ENCODE data around the gene RNLS.
"Not testable (repeated sequence)": the region's sequence is repeated elsewhere in the genome, so short reads cannot be mapped to it uniquely, and the experiment has no call there.

Gene RNLS

DNA sequence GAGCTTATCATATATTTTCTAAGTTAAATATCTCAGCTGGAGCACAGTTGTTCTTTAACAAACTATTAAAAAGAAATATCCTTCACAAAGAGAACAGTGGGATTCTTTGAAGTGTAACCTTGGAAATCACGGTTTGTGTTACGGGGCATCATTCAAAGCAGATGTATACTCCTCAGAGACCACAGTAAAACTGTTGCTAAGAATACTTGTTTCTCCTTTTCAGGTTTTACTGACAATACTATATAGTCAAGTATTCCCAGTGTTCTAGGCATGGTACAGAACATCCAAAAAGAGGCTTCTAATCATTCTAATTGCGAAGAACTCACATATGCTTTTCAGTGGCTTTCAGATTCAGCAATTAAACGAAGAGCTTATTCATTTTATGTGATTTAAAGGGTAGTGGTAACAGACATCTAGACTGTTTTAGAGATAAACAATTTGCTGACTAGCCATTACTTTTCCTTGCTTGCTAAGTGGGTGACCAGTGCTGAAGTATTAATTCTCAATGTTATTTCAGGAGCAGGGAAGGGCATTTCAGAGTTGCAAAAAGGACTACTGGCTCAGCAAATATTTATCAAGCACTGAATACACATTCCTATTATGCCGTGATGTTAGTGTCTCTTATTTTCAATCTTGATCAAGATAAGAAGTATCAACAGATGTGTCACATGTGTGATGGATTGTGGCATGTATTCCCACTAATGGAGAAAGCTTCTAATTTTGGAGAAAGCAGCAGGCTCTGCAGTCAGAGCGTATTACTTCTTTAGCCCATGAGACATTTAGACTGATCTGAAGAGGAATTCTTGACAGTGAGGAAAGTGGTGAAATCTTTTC, 236.8 kb downstream of the RNLS start:
- DNase-seq (ENCODE audit: low read depth in 3 of 3) = no peak

DNA sequence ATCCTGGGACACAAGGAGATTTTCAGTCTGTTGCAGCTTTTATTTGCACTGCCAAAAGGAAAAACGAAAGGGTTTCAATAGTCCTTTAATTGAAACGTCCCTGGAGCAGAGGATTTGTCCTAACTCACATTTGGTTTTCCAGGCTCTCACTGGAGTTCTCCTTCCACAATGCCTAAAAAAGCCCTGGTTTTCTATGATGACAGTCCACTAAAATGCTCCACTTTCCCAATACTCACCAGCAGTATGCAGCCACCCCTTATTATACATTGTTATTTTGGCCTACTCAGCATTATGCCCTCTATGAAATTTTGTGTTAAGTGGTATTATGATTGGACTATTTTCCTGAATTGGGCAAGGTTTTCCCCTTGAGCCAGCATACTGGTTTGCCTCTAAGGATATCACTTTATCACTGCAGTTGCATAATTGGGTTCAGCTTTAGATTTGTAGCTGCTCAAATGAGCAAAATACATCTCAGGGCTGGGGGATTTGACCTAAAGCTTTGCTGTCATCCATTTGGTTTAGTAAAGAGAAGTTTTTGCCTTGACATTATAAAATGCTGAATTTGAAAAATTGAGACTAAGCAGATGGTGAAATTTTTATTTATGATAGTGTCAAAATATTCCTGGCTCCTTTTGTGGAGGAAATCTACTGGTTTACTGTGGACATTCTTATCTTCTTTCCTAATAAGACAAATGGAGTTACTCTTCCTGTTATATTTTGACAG, 239.2 kb downstream of the RNLS start:
- DNase-seq (ENCODE audit: low read depth in 3 of 3) = no peak

- no peak for DNase-seq (ENCODE audit: low read depth in 3 of 3)
Measured at GRCh38 chr10:88342733-88343310, 240.3 kb downstream of the RNLS start.

GRCh38 chr10:88337134-88337533, 246.0 kb downstream of the RNLS start:
- no peak for DNase-seq (ENCODE audit: low read depth in 3 of 3)

GRCh38 chr10:88336334-88336733, 246.8 kb downstream of the RNLS start:
- no peak for DNase-seq (ENCODE audit: low read depth in 3 of 3)

DNA sequence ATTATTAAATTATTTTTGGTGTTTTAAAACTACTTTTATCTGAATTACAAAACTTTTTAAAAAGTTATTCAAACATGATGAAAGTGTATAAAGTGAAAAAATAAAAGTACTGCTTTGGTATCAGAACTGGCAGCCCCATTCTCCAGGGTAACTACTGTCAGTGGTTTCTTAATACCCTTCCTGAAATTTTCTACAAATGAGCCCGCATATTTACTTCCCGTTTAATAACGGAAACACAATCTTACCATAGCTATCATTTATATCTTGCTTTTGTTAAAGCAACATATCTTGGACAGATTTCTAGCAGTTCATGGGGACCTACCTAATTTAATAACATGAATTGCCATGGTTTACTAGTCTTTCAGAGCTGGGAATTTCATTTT, 249.9 kb downstream of the RNLS start:
- DNase-seq (ENCODE audit: low read depth in 3 of 3) = no peak

- DNase-seq (ENCODE audit: low read depth in 3 of 3) = no peak
Measured at GRCh38 chr10:88332503-88333247, 250.4 kb downstream of the RNLS start.

DNA sequence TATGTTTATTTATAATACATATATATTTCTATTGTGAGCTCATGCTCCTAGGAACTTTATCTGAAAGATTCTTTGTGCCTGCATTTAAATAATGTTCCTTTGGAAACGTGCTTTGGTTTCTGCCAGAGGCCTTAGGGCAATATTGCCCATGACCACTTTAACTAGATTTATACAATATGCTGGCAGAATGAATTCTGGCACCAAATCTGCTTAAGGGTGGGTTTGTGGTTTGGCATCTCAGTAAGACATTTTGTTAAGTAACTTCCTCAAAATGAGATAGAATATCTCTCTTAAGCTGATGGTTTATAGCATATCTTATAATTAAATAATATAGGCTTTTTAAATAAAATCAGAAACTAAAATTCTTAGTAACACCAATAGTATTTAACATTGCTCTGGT, 252.9 kb downstream of the RNLS start:
- no peak for DNase-seq (ENCODE audit: low read depth in 3 of 3)

GRCh38 chr10:88322324-88323063, 260.6 kb downstream of the RNLS start:
- no peak for DNase-seq (ENCODE audit: low read depth in 3 of 3)

GRCh38 chr10:88319960-88320517, 263.1 kb downstream of the RNLS start:
- DNase-seq (ENCODE audit: low read depth in 3 of 3) = no peak

DNA sequence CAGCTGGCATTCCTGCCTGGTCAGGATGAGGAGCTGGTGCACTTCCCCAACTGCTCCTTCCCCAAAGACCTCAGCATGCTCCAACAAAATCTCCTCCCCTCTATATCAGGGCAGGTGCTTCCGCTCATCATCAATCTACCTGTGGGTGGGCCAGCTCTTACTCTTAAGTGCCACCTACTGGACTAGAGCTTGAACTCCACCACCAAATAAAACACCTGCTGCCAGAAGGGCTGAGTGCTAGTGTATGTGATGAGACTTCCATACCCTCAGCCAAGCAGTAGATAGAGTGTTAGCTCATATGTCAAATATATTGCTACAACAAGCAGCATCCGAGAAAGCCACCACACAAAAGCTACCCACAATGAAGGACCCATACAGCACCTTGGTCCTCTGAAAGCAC, 264.3 kb downstream of the RNLS start:
- no peak for DNase-seq (ENCODE audit: low read depth in 3 of 3)

DNA sequence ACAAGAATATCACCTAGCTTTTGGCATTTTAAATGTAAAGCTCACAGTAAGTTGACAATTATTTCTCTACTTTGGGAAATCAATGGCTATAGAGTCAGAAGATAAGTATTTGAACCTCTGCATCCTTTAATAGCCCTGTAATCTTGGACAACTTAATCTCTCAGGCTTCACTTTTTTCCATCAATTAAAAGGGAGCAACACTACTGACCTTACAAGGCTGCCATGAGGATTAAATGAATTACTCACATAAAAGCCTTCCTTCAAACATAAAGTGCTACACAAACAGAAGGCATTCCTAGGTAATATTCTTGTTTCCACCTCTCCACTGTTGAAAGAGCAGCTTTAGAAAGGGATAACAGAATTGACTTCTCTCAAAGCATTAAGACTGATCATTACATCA, 266.0 kb downstream of the RNLS start:
- no peak for DNase-seq (ENCODE audit: low read depth in 3 of 3)

- no peak for DNase-seq (ENCODE audit: low read depth in 3 of 3)
Measured at GRCh38 chr10:88316292-88316861, 266.7 kb downstream of the RNLS start.

GRCh38 chr10:88315755-88316154, 267.4 kb downstream of the RNLS start:
- DNase-seq (ENCODE audit: low read depth in 3 of 3) = no peak

DNA sequence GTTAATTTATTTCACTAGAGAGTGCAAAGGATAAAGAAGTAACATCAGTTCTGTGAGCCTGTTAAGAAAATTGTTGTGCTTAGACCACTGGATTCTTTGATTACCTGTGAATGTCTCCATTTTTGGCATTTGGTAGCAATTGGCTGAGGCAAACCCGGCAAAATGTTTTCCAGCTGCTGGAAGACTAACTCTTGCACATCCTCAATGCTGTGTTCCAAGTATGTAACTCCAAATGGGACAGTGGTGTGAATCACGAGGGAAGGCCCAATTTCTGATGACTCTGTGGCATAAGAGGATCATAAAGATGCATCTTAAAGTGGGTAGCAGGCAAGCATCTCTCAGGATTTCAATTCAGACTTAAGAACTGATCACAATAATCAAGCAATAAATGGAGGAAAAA, 268.8 kb downstream of the RNLS start:
- no peak for DNase-seq (ENCODE audit: low read depth in 3 of 3)

DNA sequence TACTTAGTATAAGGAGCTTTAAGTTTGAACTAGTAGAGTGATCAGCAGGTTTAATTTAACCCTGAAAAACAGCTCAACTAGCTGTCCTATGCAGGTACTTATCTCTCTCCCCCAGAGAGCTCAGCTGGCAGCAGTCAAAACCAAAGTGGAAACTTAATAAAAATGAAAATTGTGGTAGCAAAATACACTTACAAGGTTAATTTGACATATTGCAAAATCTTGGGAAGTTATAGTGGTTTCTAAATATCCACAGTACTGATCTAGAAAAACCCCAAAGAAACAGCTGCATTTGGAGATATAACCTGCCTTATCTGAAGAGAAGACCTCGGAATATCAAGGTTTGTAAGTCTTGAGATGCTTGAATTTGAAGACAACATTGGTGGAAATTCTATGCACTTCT, 269.2 kb downstream of the RNLS start:
- no peak for DNase-seq (ENCODE audit: low read depth in 3 of 3)

DNA sequence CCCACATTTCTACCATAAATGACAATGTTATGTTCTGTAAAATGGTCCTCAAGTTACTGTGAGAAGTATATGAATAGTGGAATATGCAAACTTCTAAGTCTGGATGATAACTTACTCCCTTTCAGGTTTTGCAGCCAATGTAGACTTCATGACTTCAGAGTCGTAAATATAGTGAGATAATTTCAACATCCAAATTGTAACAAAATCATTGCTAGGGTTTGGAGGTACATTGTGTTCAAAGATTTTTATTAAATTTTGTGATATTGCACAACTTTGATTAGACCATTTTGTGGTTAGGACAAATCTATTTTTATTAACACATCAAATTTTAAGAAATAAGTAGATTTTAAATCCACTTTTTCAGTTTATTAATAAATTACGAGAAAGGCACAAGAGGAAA, 270.3 kb downstream of the RNLS start:
- DNase-seq (ENCODE audit: low read depth in 3 of 3) = no peak

DNA sequence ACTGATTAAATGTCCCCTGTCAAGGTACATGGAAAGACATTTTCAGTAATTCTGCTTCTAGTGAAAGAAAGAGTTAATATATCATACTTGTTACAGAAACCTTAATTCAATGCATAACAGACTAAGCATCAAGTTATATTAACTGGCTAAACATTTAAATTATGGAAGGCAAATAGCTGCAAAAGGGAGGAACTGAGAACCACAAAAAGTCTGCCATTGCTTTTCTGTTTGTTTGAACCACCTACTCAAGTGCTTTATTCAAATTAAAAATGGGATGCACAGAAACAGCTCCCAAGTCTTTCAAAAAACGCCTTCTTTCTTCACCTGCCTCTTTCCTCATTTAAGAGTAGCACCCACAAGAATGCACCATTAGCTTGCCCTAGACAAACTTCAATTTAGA, 271.9 kb downstream of the RNLS start:
- DNase-seq (ENCODE audit: low read depth in 3 of 3) = no peak

- no peak for DNase-seq (ENCODE audit: low read depth in 3 of 3)
Measured at GRCh38 chr10:88309365-88309764, 273.8 kb downstream of the RNLS start.

DNA sequence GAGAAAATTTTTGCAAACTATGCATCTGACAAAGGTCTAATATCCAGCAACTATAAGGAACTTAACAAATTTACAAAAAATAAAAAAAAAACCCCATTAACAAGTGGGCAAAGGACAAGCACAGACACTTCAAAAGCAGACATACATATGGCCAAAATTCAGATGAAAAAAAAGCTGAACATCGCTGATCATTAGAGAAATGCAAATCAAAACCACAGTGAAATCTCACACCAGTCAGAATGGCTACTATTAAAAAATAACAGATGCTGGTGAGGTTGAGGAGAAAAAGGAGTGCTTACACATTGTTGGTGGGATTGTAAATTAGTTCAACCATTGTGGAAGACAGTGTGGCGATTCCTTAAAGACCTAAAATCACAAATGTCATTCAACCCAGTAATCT, 274.8 kb downstream of the RNLS start:
- not testable (repeated sequence) for DNase-seq (ENCODE audit: low read depth in 3 of 3)

DNA sequence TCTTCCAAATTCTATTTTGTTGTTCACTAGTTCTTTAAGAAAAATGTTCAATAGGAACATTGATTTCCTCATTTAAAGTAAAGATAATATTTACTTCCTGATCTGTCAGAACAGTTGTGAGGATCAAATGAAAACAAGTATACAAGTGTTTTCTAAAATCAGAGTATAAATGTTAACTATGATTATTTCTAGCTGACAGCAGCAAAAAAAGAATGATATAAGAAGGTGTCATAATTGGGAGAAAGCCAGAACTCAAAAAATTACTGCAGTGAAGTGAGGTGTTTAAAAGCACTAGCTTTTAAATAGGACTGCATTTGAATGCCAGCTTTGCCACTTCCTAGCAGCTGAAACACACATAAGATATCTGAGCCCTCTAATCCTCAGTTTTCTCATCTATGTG, 283.3 kb downstream of the RNLS start:
- DNase-seq (ENCODE audit: low read depth in 3 of 3) = no peak
